HG03342 (cell line): ENCODE data around the gene DKC1.
"Not testable (repeated sequence)": the region's sequence is repeated elsewhere in the genome, so short reads cannot be mapped to it uniquely, and the experiment has no call there.

Experiments
- ATAC-seq: cut with Tn5 transposase; IDR thresholded peaks from one replicate; pipeline ENCODE4 v1.9.1; 2021; ENCODE audit warnings: mild to moderate bottlenecking, moderate library complexity; ENCODE audit not compliant: unreplicated experiment

Gene DKC1

GRCh38 chrX:154785716-154786115 is 23.1 kb downstream of the DKC1 start:
- no peak for ATAC-seq

- ATAC-seq, result no peak
Observed at GRCh38 chrX:154791467-154791866, 28.8 kb downstream of the DKC1 start.

GRCh38 chrX:154791939-154792338 is 29.3 kb downstream of the DKC1 start:
- no peak for ATAC-seq

GRCh38 chrX:154793084-154793795 is 30.6 kb downstream of the DKC1 start:
- no peak for ATAC-seq

- no peak for ATAC-seq
Observed at GRCh38 chrX:154795016-154795415, 32.4 kb downstream of the DKC1 start.

GRCh38 chrX:154797006-154797405 is 34.3 kb downstream of the DKC1 start:
- ATAC-seq, result no peak

GRCh38 chrX:154799556-154800348 is 37.1 kb downstream of the DKC1 start:
- no peak for ATAC-seq

- no peak for ATAC-seq
Observed at GRCh38 chrX:154800478-154801210, 38.0 kb downstream of the DKC1 start.

- ATAC-seq, result no peak
Observed at GRCh38 chrX:154802947-154803346, 40.3 kb downstream of the DKC1 start.

- ATAC-seq, result peak; percentile 6
Observed at GRCh38 chrX:154804261-154804956, 41.7 kb downstream of the DKC1 start.

GRCh38 chrX:154804957-154805695 is 42.5 kb downstream of the DKC1 start, which contains the start of gene MPP1:
Gene MPP1, minus strand, starts transcription at chrX:154805485. Its CDS starts 112 bp downstream, at chrX:154805373.
- ATAC-seq, result peak; percentile 91

GRCh38 chrX:154805696-154806091 is 43.0 kb downstream of the DKC1 start:
- ATAC-seq, result no peak

GRCh38 chrX:154806837-154807501 is 44.3 kb downstream of the DKC1 start:
- ATAC-seq, result no peak

- no peak for ATAC-seq
Observed at GRCh38 chrX:154809939-154810665, 47.4 kb downstream of the DKC1 start.

- no peak for ATAC-seq
Observed at GRCh38 chrX:154812341-154813101, 49.9 kb downstream of the DKC1 start.

GRCh38 chrX:154813801-154814200 is 51.1 kb downstream of the DKC1 start:
- ATAC-seq, result no peak

GRCh38 chrX:154815274-154815818 is 52.7 kb downstream of the DKC1 start:
- ATAC-seq, result no peak

GRCh38 chrX:154816326-154816898 is 53.7 kb downstream of the DKC1 start:
- ATAC-seq, result not testable (repeated sequence)
